ENCODE data around the gene PDCD1LG2. TPM values are rescaled to one million over a fixed set of nuclear protein-coding genes. Genes with fewer than 3 reads are reported as not detected.
"Not testable (repeated sequence)": the region's sequence is repeated elsewhere in the genome, so short reads cannot be mapped to it uniquely, and the experiment has no call there.

Gene PDCD1LG2
- total RNA-seq: 1 to 10 TPM in 4 of 6 experiments, under 1 TPM in 2; 0.49 to 2.4 (median 1.1) TPM
- long read RNA-seq: 0 reads

DNA sequence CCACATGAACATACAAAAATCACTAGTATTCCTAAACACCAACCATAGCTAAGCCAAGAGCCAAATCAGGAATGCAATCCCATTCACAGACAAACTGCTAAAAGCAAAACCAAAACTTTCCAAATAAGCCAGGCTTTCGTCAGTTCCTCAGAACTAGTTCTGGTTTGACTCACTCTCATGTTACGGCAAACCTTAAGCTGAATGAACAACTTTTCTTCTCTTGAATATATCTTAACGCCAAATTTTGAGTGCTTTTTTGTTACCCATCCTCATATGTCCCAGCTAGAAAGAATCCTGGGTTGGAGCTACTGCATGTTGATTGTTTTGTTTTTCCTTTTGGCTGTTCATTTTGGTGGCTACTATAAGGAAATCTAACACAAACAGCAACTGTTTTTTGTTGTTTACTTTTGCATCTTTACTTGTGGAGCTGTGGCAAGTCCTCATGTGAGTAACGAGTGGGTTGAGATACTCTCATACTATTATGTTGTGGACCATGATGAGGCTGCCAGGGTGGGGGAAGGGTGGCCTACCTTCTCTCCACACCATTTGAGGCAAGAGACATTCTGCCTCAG, at the start of gene PDCD1LG2:
TSS of gene PDCD1LG2 (plus strand) at position 172 of the 572 bp plus-strand sequence. CDS start 12,016 bp downstream, outside the sequence.
- no peaks in the 10 kb centered on the region for H3K9me3 ChIP-seq
- no peaks in the 10 kb centered on the region for H3K36me3 ChIP-seq
- TF ChIP-seq, protein P1, sequence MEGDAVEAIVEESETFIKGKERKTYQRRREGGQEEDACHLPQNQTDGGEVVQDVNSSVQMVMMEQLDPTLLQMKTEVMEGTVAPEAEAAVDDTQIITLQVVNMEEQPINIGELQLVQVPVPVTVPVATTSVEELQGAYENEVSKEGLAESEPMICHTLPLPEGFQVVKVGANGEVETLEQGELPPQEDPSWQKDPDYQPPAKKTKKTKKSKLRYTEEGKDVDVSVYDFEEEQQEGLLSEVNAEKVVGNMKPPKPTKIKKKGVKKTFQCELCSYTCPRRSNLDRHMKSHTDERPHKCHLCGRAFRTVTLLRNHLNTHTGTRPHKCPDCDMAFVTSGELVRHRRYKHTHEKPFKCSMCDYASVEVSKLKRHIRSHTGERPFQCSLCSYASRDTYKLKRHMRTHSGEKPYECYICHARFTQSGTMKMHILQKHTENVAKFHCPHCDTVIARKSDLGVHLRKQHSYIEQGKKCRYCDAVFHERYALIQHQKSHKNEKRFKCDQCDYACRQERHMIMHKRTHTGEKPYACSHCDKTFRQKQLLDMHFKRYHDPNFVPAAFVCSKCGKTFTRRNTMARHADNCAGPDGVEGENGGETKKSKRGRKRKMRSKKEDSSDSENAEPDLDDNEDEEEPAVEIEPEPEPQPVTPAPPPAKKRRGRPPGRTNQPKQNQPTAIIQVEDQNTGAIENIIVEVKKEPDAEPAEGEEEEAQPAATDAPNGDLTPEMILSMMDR (IDR thresholded peaks at IDR 0.05): no peak
- TF ChIP-seq POLR2A (IDR thresholded peaks at IDR 0.05): no peak
- ATAC-seq (peak; percentile 36 to 66 (median 63)), DNase-seq (no peak)
- peak within 1 kb of the TSS in 2 of 3 donors; percentile 7 to 15 for H3K4me3 ChIP-seq
- peak within 1 kb of the TSS; percentile 7 to 45 (median 43) for H3K27ac ChIP-seq
- intact Hi-C loops (cut with DNase I): no loop called here
- 28% methylated on average over 4 of the region's 4 CpGs for WGBS (ENCODE audit: insufficient coverage, low coverage, low lambda C conversion rate, missing lambda C conversion rate)
- no peaks in the 10 kb centered on the region for H3K4me1 ChIP-seq
- no peaks in the 10 kb centered on the region for H3K27me3 ChIP-seq

- H3K36me3 ChIP-seq: peaks cover 0 to 15% (median 0%) of the 10 kb centered on the region in 4 donors
- intact Hi-C loops (cut with DNase I); DNase-seq; H3K27ac ChIP-seq; H3K9me3 ChIP-seq; H3K4me3 ChIP-seq; H3K27me3 ChIP-seq; H3K4me1 ChIP-seq: not testable (repeated sequence)
- ATAC-seq: peak in 1 of 4 donors; percentile 28
- no CpG with 5 or more reads among the region's 4 CpGs for WGBS (ENCODE audit: insufficient coverage, low coverage, low lambda C conversion rate, missing lambda C conversion rate)
Measured at GRCh38 chr9:5464831-5465330, 45.5 kb upstream of the PDCD1LG2 start.

DNA sequence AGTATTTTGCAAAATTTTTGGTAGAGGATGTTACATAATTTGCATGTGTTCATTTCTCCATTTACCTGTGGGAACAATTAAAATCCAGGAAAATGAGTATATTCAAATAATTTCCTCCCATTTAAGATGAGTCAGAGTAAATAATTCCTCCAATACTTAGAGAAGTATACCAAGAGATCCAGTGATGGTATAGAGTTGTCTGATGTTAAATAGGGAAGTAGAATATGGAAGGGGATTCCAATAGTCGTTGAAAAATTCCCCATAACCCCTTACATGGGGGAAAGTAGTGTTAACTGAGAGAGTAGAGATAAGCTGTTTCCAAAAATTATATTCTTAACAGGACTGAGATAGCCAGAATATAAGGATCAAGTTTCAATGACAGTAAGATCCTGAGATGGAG, 44.3 kb upstream of the PDCD1LG2 start:
- no peak for ATAC-seq
- Histone ChIP-seq H3K4me1 (no peaks in the 10 kb centered on the region), H3K27me3 (no peaks in the 10 kb centered on the region), H3K9me3 (no peaks in the 10 kb centered on the region), H3K4me3 (no peak overlapping the region), H3K27ac (no peak overlapping the region), H3K36me3 (peaks cover 0 to 15% (median 0%) of the 10 kb centered on the region in 4 donors)
- intact Hi-C loops (cut with DNase I): no loop called here
- no peak for DNase-seq
- WGBS (ENCODE audit: insufficient coverage, low coverage, low lambda C conversion rate, missing lambda C conversion rate): 60% methylated on average over 1 of the region's 1 CpG
- no peak for TF ChIP-seq POLR2A (IDR thresholded peaks at IDR 0.05)
- TF ChIP-seq, protein P1 (IDR thresholded peaks at IDR 0.05): no peak

DNA sequence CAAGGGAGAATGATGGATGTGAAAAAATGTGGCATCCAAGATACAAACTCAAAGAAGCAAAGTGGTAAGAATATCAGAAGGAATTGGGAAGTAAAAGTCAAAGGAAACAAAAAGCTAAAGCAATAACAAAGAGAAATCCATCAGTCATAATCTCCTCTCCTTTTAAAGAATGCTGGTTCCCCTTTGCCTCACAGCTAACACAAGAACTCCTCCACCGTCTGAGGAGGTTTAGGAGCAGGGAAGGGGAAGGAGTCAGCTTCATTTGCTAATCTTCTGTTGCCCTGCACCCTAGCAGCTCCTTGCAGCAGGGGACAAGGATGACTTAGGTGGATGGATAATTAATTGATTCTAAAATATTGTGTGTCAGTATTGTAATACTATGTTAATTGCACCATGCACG, 43.6 kb upstream of the PDCD1LG2 start:
- no peaks in the 10 kb centered on the region for H3K9me3 ChIP-seq
- H3K4me3 ChIP-seq: no peak overlapping the region
- no peak for TF ChIP-seq POLR2A (IDR thresholded peaks at IDR 0.05)
- TF ChIP-seq, protein P1 (IDR thresholded peaks at IDR 0.05): no peak
- DNase-seq (no peak), ATAC-seq (no peak)
- peaks cover 0 to 15% (median 0%) of the 10 kb centered on the region in 4 donors for H3K36me3 ChIP-seq
- no peak overlapping the region for H3K27ac ChIP-seq
- intact Hi-C loops (cut with DNase I): no loop called here
- no peaks in the 10 kb centered on the region for H3K27me3 ChIP-seq
- H3K4me1 ChIP-seq: no peaks in the 10 kb centered on the region
- WGBS (ENCODE audit: insufficient coverage, low coverage, low lambda C conversion rate, missing lambda C conversion rate): 76% methylated on average over 2 of the region's 2 CpGs

DNA sequence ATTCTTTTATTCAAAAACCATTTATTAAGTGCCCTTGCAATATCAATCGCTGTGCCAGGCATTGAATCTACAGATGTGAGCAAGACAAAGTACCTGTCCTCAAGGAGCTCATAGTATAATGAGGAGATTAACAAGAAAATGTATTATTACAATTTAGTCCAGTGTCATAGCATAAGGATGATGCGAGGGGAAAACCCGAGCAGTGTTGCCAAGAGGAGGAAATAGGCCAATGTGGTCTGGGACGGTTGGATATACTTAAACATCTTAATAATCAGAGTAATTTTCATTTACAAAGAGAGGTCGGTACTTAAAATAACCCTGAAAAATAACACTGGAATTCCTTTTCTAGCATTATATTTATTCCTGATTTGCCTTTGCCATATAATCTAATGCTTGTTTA, 41.5 kb upstream of the PDCD1LG2 start:
- TF ChIP-seq, protein P1 (IDR thresholded peaks at IDR 0.05): no peak
- no peak for TF ChIP-seq POLR2A (IDR thresholded peaks at IDR 0.05)
- Histone ChIP-seq H3K4me1 (no peaks in the 10 kb centered on the region), H3K4me3 (no peak overlapping the region), H3K9me3 (no peaks in the 10 kb centered on the region), H3K27me3 (no peaks in the 10 kb centered on the region), H3K36me3 (peaks cover 0 to 7% (median 0%) of the 10 kb centered on the region in 4 donors), H3K27ac (no peak overlapping the region)
- DNase-seq (no peak), ATAC-seq (no peak)
- intact Hi-C loops (cut with DNase I): no loop called here
- 72% methylated on average over 5 of the region's 5 CpGs for WGBS (ENCODE audit: insufficient coverage, low coverage, low lambda C conversion rate, missing lambda C conversion rate)

Data from right lobe of liver (tissue), 6 donors.